HG02798 (cell line): ENCODE measurements around the gene DBNL.
A peak's percentile ranks its signal among the peaks of the same experiment; 100 is the strongest.

Source experiments
- ATAC-seq: cut with Tn5 transposase; IDR thresholded peaks from one replicate; pipeline ENCODE4 v1.9.1; 2021; ENCODE audit warnings: mild to moderate bottlenecking; ENCODE audit not compliant: unreplicated experiment, poor library complexity

The DBNL gene

DNA sequence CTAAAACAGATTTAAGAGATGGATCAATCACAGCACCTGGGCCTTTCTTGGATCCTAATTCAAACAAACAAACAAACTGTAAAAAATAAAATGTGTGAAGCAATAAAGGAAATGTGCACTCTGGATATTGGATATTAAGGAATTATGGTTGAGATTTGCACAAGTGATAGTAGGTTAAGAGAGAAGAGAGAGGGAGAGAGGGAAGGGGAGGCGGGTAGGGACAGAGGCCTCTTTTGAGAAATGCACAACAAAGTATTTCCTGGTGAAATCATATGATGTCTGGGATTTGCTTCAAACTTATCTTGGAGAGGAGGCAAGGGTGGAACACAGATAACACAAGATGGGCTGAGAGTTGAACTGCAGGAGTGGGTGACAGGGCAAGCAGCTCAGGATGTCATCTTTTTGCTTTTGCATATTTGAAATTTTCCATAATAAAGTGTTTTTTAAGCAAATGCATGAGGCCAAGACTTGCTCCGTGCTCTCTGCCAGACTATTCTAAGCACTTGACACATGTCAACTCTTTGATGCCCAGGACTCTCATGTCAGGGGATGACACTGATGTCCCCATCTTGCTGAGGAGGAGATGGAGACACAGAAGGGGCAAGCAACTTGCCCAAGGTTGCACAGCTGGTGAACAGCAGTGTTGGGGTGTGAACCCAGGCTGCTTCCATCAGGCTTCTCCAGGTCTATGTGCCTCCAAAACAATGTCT, 50.5 kb downstream of the DBNL start:
- no peak for ATAC-seq

DNA sequence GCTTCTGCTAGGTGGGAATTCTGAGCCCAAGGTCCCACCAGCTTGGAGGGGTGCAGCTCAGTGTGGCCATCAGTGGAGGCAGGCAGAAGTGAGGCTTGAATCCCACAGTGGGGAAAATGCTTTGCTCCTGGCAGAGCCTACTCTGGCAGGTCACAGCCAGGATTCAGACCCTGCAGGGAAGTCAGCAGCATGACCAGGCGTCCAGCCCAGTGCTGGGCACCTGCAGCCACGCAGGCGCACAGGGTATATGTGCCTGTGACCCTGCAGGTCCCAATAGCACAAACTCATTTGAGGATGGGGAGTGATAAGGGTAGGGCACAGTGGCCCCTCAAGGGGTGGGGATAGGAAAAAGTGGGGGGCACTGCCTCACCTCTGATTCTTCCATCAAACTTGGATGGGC, 51.3 kb downstream of the DBNL start:
- ATAC-seq, result no peak

DNA sequence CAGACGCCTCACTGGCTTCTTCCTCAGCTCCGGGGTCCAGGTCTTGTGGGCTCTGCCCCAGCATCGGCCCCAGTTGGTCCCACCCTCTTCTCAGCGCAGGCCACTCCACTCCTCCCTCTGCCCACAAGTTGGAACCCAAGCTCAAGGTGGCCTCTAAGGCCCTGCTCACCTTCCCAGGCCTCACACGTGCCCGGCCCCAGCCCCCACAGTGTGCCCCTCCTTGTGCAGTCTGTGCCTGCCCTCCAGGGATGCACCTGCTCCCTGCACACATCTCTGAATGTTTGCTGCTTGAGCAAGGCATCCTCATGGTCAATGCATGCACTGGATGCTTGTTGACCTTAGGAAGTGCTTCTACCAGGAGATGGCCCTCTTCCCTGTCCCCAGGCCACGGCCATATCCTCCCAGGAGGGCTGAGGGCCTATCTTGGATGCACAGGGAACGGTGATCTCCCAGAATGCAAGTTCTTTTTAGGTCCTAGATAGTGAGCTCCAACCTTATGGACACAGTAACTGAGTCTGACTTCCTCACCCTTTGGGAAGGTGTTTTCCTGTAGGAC, 51.9 kb downstream of the DBNL start:
- ATAC-seq, result no peak

DNA sequence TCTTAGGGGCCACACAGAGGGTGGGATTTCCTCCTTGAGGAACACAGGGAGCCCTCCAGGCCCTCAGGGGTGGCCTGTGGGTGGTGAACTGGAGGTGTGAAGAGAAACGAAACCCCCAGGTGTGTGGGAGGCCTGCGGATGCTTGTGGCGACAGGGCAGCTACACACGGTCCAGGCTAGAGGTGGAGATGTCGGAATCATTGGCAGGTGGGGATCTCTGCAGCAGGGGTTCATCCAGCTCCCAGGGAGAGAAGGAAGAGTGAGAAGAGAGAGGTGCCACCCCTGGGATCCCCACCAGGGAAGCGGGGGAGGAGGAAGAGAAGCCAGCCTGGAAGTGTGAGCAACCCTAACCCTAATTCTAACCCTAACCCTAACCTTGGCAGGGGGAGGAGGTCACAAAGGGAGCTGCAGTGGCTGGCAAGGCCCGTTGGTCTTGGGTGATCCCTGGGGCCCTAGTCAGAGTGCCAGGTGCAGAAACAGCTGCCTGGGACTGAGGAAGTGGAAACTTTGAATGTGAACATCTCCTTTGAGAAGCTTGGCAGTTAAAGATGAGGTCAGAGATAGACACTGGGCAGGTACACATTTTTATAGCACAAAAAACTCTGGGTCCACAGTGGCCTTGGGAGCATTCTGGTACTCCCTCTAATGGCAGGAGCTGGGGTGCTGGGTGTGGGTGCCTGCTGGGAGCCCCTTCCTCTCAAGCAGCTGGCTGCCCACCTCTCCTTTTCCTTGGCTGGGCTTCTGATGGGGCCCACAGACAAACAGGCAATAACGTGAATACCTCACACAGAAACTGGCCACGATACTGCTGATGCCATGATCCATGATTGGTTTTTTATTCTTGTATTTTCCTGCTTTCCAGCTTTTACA, 52.8 kb downstream of the DBNL start:
- peak; percentile 62 for ATAC-seq

DNA sequence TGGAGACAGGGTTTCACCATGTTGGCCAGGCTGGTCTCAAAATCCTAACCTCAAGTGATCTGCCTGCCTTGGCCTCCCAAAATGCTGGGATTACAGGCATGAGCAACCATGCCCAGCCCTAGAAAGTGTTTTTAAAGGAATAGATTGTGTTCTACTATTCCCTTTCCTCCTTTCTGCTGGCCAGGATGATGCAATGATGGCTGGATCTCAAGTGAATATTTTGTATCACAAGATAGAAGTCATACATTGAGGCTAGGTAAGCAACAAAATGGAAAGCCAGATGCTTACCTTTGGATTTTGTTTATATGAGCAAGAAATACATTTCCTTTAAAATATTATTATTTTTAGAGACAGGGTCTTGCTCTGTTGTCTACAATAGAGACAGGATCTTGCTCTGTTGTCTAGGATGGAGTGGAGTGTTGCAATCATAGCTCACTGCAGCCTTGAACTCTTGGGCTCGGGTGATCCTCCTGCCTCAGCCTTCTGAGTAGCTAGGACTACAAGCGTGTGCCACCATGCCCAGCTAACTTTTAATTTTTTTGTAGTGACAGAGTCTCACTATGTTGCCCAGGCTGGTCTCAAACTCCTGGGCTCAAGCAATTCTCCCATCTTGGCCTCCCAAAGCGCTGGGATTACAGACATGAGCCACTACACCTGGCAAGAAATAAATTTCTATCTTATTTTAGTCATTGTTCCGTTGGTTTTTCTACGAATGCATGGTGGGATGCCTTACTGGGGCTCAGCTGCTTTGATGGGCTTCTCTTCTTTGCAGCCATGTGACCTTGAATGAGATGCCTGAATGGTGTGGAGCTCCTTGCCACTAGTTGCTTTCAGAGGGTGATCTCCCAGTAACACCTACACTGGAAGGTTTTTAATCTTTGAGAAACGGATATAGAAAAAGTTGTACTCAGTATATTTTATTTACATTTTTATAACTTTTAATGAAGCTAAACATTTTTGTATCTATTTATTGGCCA, 53.9 kb downstream of the DBNL start:
- ATAC-seq, result no peak

DNA sequence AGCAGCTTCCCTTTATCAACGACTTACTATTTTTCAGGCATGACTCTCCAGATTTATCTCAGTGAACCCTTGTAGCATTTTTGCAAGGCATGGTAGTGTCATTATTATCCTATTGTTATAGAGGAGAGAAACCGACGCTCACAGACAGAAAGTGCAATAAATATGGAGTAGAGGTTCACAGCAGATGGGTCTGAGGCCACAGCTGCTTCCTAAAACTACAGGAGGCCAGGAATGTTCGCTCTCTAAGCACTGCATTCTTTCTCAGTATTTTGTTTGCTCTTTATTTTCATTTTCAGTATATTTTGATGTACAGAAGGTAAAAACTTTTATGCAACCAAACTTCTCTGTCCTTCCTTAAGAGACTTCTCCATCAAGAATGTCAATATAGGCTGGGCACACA, 55.2 kb downstream of the DBNL start:
- ATAC-seq, result no peak

DNA sequence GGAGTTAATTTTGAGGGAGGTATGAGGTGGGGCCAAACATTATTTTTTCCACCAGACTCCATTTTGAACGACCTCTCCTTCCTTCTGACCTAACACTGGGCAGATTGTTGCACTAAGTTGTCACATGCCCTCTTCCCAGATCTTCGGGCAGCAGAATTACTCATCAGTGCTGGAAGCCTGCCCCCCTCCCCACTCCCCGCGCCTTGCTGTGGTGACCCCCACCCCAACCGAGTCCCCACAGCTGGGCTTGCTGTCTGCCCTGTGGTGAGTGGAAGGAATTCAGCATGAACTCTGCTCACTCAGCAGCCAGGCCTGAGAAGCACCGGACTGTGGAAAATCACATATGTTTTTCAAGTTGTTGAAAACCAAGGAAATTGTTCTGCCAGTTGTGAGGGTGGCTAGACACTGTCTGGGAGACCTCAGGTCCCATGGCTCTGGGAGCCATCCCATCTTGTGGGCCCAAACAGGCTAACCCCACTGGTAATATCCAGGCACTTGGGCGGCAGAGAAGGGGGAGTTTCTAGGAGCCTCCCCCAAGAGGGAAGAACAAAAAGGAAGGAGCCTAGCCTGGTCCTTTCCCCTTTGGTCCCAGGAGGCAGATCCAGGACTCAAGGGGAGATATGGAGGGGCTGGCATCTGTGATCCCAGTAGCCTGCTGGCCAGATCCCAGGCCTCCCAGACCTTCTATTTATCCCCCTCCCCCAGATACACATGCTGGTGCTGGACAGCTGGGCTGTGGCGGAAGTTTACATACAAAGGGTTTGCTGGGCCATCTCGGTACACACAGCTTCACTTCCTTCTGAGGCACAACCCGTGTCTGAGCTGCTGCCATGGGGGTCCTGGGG, 56.2 kb downstream of the DBNL start:
- ATAC-seq, result no peak

DNA sequence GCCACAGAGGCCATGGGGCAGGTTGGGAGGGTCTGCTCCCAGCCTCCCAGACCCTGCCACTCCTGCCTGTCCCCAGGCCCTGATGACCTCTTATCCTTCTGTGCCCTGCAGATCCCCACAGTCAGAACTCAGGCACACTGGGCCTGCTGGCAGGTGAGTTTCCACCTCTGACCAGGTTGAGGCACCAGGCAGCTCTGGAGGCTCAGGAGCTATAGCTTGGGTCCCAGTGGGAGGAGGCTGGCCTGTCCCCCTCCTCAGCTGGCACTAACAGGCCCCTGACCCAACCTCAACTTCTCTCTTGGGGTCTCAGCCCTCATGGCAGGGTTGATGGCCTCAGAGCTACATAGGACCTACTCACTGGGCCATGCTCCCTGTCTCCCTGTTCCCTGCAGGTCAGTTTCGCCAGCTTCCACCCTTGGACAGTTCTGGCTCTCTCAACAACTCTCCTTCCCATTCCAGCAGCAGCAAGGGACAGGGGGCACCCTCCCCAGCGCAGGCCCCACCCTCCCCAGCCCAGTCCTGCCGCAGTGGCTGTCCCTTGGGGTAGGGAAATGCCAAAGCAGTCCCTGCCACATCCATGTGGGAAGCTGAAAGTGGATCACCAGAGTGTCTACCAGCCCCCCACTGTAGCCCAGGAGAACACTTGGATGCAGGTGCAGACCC, 56.9 kb downstream of the DBNL start:
- ATAC-seq, result no peak

DNA sequence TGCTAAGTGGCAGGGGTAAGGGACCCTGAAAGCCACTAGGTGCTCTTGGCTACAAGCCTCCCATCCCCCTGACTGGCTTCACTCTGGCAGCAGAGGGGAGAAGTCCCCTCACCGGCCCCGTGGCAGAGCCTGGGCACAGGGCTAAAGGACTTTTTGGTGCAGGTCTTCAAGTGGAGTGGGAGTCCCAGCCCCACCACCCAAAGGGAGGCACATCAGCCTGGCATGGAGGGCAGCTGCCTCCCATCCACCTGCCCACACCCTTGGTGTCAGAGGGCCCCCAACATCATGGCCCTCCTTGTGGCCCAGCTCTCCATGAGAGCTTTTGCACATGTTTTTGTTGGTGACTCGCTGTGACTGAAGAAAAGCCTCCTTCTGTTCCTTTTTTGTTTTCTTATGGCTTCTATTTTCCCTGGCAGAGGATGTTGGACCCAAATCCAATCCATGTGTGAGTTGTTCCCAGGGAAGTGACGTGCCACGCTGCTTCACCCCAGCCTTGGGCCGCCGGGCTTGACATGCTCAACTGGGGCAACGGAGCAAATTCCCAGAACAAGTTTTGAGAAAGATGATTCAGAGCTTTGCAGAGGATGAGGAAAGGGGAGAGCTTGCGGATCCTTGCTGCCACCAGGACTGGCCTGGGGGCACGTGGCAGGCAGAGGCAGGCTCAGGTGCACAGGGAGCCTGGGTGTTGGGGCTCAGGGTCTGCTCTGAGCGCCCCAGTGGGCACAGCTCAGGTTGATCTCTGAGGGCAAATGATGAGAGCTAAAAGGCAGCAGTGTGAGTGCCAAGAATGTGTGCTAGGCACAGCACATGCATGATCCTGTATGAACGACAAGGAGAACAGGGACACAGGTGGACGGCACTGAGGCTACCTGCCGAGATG, 57.7 kb downstream of the DBNL start:
- no peak for ATAC-seq

DNA sequence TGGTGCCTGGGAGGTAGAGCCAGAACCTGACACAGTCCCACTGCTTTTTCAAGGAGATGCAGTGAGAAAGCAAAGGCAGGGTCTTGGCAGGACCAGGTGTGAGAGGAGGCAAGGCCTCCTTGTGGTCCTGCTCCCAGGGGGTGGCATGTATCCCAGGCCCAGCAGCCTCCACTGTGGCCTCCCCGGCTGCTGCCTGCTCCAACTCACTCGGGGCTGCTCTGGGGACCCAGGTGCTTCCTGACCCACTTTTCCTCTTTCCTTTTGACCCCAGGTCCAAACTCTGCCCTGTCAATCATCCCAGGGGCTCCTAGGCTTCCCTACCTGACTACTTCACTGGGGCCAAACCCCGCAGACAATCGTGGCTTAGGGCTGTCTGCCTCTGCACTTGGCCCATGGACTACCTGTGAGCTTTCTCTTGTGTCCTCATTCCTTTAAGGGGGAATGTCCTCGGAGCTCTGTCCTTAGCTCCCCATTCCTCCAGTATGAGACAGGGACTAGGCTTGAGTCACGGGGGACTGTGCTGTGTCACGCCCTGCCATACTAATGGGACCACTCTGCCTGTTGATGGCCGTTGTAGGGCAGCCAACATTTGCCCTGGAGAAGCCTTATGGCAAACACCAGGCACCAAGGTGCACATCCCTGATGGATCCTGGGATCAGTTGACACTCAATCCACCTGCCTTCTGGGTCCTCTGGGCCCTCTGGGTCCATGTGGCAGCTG, 58.5 kb downstream of the DBNL start:
- ATAC-seq, result no peak

DNA sequence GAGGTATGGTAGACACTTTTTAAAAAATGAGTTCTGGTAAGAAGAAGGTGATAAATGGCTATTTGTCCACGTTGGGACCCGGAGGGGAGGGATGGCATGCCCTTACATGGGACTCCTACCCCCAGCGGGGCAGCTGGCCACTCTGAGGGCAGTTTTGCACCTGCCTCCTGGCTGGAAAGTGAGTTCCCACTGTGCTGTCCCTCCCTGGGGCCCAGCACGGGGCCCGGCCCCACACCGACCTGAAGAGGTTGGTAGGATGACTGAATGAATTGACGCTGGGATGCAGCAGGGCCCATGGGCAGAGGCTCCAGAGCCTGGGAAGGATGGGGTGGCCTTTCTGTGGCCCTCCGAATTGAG, 59.0 kb downstream of the DBNL start:
- no peak for ATAC-seq

DNA sequence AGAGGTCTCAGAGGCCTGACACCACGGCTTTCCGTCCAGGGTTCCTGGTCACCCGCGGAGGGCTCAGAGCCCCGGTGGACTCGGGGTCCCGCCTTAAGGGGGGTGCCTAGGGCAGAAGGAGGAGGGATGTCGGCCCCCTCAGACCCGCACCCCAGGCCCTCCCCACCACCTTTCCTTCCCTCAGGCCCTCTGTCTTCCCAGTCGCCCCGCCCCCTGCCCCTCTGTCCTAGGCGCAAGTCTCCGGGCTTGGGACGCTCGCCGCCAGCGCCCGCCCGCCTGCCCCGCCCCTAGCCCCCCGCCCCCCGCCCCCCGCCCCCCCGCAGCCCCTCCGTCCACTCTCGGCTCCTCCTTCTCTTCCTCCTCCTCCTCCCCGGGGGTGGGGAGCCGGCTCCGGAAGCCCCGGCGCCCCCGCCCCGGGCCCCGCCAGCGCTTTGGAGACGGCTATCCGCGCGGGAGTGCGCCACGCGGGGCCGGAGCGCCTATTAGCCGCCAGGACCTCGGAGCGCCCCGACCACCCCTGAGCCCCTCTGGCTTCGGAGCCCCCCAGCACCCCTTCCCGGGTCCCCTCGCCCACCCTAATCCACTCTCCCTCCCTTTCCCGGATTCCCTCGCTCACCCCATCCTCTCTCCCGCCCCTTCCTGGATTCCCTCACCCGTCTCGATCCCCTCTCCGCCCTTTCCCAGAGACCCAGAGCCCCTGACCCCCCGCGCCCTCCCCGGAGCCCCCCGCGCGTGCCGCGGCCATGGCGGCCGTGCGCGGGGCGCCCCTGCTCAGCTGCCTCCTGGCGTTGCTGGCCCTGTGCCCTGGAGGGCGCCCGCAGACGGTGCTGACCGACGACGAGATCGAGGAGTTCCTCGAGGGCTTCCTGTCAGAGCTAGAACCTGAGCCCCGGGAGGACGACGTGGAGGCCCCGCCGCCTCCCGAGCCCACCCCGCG, 59.7 kb downstream of the DBNL start, which contains the start of gene AEBP1:
Gene AEBP1, plus strand, starts transcription at position 423 of the 937 bp plus-strand sequence. Its CDS starts 321 bp downstream, at position 744.
- no peak for ATAC-seq

DNA sequence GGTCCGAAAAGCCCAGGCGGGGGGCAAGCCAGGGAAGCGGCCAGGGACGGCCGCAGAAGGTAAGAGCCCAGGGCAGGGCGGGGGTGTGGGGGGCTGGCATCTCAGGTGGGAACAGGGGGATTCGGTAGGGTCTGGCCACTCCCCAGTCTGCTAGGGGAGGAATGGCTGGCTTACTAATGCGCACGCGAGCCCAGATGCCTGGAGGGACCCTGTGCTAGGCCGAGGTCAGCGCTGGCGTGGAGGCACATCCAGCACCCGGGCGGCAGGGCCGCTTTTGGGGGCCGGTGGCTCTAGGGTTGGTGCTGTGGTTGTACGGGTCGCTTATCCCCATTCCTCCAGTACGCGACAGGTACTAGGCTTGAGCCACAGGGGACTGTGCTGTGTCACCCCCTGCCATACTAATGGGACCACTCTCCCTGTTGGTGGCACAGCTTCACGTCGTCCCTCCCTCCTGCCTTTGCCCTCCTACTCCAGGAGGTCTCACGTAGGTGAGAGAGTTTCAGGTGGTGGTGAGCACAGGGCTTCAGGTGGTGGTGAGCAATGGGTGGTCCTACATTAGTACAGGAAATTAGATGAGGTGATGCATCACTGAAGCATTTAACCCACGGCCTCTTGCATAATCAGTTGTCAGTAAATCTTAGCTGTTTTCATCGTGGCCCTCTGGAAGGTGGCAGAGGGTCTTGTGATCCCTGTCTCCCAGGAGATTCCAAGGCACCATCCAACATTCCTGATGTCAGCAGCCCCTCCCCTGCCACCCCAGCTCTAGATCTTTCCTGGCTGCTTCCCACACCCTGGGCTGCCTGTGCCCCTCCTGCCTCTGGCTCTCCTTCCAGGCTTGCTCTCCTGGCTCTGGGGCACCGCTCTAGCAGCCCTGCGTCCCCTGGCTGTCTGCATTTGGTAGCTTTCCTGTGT, 60.6 kb downstream of the DBNL start:
- no peak for ATAC-seq

DNA sequence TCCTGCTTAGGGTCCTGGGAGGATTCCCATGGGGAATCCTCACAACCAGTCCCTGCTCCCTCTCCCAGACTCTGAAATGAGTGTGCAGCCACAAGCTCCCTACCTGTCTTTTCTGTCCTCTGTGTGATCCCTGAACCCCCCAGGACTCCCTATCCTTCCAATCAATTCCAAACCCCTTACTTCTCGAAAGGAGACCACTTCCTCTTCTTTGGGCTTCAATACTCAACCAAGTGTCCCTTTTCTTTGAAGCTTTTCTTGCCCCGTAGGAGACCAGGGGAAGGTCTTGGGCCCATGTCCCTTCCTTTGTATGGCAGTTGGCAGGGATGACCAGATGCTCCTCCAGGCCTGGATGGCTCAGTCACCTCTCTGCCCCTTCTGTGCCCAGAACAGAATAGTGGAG, 61.3 kb downstream of the DBNL start:
- no peak for ATAC-seq
